Right atrium auricular region (tissue), 2 donors: ENCODE results near the gene TUBB. TPM values are rescaled to one million over a fixed set of nuclear protein-coding genes. Genes with fewer than 3 reads are reported as not detected.

Experiments
- DNase-seq: peaks from one replicate; pipeline ENCODE4 v3.0.0-alpha.2; 2019; ENCODE audit warnings: low spot score
- H3K27ac ChIP-seq, 2 donors: fragments of 200-600 bp; sonication (generic); 1 replicate in 1 of 2; 2 replicates in 1 of 2; pipeline ENCODE4 v1.5.1; 2016 to 2019
- H3K27me3 ChIP-seq, 2 donors: fragments of 200-600 bp; sonication (generic); one replicate each; pipeline versions ENCODE4 v1.5.1 to v1.6.0; 2017 to 2019
- H3K36me3 ChIP-seq: fragments of 200-600 bp; sonication (generic); one replicate; pipeline ENCODE4 v1.5.1; 2016
- H3K4me1 ChIP-seq, 2 donors: fragments of 200-600 bp; sonication (generic); one replicate each; pipeline versions ENCODE4 v1.5.1 to v1.6.0; 2017 to 2019
- H3K4me3 ChIP-seq, 2 donors: fragments of 200-600 bp; sonication (generic); 1 replicate in 1 of 2; 2 replicates in 1 of 2; pipeline ENCODE4 v1.5.1; 2017 to 2019; ENCODE audit warnings: mild to moderate bottlenecking in 1 of 2, moderate library complexity in 1 of 2
- H3K9me3 ChIP-seq, 2 donors: fragments of 200-600 bp; sonication (generic); one replicate each; pipeline ENCODE4 v1.5.1; 2019
- CTCF ChIP-seq, 2 donors: fragments of 200-600 bp; sonication (generic); IDR thresholded peaks; one replicate each; pipeline ENCODE4 v1.5.1; 2019; ENCODE audit warnings: antibody characterized with exemption in 2 of 2
- total RNA-seq, 2 donors: library from RNA; depleted of rRNA; stranded (reverse); fragments of >200 nt; gene quantifications; one replicate each; pipeline ENCODE4 v1.1.0, GENCODE V29; 2016

TUBB gene
- total RNA-seq, 2 donors from 2014 or later: 121 to 236 TPM

DNA sequence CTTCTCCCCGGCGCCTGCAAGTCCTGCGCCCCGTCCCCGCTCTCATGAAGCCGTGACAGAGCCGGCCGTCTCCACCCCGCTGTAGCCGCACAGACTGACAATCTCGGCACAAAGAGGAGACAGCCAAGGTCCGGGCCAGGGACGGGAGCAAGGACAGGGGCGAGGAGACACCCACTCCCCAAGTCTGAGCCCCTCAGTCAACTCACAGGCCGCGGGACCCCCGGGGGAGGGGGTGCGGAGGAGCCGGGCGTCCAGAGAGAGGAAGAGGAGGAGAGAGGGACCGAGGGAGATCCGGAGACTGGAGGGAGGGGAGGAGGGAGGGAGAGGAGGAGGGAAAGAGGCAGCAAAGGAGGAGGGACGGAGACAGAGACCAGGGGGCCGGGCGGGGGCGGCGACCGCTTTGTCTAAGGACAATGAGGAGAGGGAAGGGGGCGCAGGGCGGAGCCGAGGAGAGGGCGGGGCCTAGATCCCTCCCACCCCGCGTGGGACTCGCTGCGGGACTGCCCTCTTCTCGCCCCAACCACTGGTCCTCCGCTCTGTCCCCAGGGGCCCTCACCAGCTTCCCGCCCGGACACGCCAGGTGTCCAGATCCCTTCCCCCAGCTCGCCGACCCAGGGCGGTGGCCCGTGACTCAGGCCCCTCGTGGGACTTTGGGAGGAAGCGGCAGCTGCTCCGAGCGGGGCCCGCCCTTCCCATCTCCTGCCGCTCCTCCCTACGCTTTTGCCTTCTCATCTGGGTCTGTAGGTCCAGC lies 33.1 kb upstream of the TUBB start:
- Histone ChIP-seq H3K27me3 (no peaks in the 10 kb centered on the region), H3K36me3 (peaks cover 10% of the 10 kb centered on the region), H3K4me1 (peaks cover 0 to 80% of the 10 kb centered on the region in 2 donors), H3K9me3 (no peaks in the 10 kb centered on the region), H3K4me3 (peak overlapping the region; percentile 83 to 90), H3K27ac (peak overlapping the region; percentile 99)
- DNase-seq: peak; percentile 98
- TF ChIP-seq CTCF (IDR thresholded peaks at IDR 0.05): no peak

- peak in 1 of 2 donors; percentile 60 for TF ChIP-seq CTCF (IDR thresholded peaks at IDR 0.05)
- H3K27ac ChIP-seq: peak overlapping the region; percentile 99
- H3K9me3 ChIP-seq: no peaks in the 10 kb centered on the region
- peaks cover 10% of the 10 kb centered on the region for H3K36me3 ChIP-seq
- peak overlapping the region; percentile 83 to 90 for H3K4me3 ChIP-seq
- peaks cover 0 to 72% of the 10 kb centered on the region in 2 donors for H3K4me1 ChIP-seq
- no peak for DNase-seq
- H3K27me3 ChIP-seq: no peaks in the 10 kb centered on the region
Observed at GRCh38 chr6:30687659-30688431, 32.3 kb upstream of the TUBB start.

- Histone ChIP-seq H3K27me3 (no peaks in the 10 kb centered on the region), H3K36me3 (peaks cover 10% of the 10 kb centered on the region), H3K27ac (peak overlapping the region; percentile 99), H3K4me1 (peaks cover 0 to 65% of the 10 kb centered on the region in 2 donors), H3K9me3 (no peaks in the 10 kb centered on the region), H3K4me3 (peak overlapping the region in 1 of 2 donors; percentile 90)
- TF ChIP-seq CTCF (IDR thresholded peaks at IDR 0.05): no peak
- no peak for DNase-seq
Observed at GRCh38 chr6:30688569-30688968, 31.6 kb upstream of the TUBB start.

DNA sequence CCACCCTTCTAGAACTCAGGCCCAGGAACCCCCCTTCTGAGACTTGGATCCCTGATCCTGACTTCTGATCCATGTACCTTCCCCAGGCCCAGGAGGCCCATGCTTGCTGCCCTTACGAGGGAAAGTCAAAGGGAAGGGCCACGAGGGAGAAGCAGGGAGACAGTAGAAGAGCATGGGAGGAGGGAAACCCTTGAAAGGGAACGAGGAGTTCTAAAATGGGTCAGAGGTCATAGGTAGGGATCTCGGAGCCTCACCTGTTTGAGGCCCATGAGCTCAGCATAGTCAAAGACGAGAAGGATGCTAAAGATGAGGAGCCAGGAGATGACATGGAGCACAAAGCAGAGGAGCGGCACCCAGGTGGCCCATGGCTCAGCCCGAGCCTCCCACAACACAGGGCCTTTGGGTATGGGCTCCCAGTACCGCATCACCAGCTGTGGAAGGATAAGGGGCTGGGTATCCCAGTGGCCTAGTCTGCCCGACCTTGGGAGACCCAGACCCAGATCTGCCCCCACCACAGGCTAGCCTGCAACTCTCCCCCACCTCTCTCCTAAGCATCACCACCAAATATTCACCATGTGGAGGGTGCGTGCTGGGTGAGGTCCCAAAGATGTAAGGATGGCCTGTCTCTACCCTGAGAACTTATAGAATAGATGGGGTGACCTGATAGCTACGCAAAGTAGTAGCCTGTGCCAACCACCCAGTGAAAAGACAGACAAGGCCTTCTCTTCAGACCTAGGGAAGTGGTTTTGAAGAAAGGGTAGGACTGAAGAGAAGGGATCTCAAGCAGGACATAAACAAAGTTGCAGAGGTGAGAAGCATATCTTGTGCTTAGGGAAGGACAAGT lies 30.9 kb upstream of the TUBB start:
- no peak for DNase-seq
- Histone ChIP-seq H3K4me3 (no peak overlapping the region), H3K36me3 (peaks cover 10% of the 10 kb centered on the region), H3K4me1 (peaks cover 0 to 58% of the 10 kb centered on the region in 2 donors), H3K27me3 (no peaks in the 10 kb centered on the region), H3K9me3 (no peaks in the 10 kb centered on the region), H3K27ac (peak overlapping the region; percentile 99)
- TF ChIP-seq CTCF (IDR thresholded peaks at IDR 0.05): no peak

GRCh38 chr6:30689985-30690384 lies 30.2 kb upstream of the TUBB start:
- H3K9me3 ChIP-seq: no peaks in the 10 kb centered on the region

More at GRCh38 chr6:30689985-30690384, 30.2 kb upstream of the TUBB start:
- H3K4me1 ChIP-seq: peaks cover 0 to 51% of the 10 kb centered on the region in 2 donors
- no peak for TF ChIP-seq CTCF (IDR thresholded peaks at IDR 0.05)
- H3K27me3 ChIP-seq: no peaks in the 10 kb centered on the region
- H3K4me3 ChIP-seq: peak overlapping the region in 1 of 2 donors; percentile 67
- no peak for DNase-seq
- H3K36me3 ChIP-seq: peaks cover 5% of the 10 kb centered on the region
- H3K27ac ChIP-seq: peak overlapping the region; percentile 86 to 90
